ENCODE results near the gene TANGO2. TPM values are rescaled to one million over a fixed set of nuclear protein-coding genes. Genes with fewer than 3 reads are reported as not detected.
A peak's percentile ranks its signal among the peaks of the same experiment; 100 is the strongest.

Gene TANGO2
- total and polyA plus RNA-seq, 9 of the 15 experiments (the other 6 are each of a cell fraction or from before 2014, with no cell fraction given): 15.5 to 94.9 (median 70.1) TPM

DNA sequence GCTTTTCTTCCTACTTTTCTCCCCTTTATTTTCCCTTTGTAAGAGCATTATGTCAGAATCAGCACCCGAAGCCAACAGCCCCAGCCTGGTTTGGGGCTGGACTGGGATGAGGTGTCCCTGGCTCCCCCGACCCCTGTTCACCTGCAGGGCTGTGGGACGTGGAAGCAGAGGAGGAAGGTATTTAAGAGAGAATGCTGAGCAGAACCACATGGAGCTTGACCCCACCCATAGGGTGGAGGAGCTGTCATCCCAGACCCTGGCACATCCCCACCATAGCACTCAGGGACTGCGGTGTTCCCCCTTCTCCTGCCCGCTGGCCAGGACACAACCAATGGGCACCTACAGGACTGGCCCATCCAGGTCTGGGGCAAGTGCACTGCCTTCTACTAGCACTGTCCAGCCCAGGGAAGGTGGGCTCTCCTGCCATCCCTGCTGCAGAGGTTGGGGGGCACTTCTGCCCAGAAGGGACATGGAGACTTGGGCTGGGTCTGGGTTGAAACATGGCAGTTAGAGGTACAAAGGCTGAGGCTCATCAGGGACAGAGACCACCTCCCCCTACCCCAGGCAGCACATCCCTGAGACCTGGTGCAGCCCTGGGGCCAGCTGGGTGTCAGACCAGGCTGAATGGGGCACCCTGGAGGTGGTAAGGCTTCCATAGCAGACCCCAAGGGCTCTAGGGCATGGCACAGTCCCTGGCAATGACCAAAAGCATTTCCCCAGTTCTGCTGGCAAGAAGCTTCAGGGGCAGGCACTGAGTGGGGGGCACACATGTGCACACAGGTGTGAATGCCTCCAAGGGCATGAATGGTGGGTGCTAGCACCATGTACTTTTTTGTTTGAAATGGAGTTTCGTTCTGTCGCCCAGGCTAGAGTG lies 19.7 kb downstream of the TANGO2 start (continued):
- TF ChIP-seq, protein P1, sequence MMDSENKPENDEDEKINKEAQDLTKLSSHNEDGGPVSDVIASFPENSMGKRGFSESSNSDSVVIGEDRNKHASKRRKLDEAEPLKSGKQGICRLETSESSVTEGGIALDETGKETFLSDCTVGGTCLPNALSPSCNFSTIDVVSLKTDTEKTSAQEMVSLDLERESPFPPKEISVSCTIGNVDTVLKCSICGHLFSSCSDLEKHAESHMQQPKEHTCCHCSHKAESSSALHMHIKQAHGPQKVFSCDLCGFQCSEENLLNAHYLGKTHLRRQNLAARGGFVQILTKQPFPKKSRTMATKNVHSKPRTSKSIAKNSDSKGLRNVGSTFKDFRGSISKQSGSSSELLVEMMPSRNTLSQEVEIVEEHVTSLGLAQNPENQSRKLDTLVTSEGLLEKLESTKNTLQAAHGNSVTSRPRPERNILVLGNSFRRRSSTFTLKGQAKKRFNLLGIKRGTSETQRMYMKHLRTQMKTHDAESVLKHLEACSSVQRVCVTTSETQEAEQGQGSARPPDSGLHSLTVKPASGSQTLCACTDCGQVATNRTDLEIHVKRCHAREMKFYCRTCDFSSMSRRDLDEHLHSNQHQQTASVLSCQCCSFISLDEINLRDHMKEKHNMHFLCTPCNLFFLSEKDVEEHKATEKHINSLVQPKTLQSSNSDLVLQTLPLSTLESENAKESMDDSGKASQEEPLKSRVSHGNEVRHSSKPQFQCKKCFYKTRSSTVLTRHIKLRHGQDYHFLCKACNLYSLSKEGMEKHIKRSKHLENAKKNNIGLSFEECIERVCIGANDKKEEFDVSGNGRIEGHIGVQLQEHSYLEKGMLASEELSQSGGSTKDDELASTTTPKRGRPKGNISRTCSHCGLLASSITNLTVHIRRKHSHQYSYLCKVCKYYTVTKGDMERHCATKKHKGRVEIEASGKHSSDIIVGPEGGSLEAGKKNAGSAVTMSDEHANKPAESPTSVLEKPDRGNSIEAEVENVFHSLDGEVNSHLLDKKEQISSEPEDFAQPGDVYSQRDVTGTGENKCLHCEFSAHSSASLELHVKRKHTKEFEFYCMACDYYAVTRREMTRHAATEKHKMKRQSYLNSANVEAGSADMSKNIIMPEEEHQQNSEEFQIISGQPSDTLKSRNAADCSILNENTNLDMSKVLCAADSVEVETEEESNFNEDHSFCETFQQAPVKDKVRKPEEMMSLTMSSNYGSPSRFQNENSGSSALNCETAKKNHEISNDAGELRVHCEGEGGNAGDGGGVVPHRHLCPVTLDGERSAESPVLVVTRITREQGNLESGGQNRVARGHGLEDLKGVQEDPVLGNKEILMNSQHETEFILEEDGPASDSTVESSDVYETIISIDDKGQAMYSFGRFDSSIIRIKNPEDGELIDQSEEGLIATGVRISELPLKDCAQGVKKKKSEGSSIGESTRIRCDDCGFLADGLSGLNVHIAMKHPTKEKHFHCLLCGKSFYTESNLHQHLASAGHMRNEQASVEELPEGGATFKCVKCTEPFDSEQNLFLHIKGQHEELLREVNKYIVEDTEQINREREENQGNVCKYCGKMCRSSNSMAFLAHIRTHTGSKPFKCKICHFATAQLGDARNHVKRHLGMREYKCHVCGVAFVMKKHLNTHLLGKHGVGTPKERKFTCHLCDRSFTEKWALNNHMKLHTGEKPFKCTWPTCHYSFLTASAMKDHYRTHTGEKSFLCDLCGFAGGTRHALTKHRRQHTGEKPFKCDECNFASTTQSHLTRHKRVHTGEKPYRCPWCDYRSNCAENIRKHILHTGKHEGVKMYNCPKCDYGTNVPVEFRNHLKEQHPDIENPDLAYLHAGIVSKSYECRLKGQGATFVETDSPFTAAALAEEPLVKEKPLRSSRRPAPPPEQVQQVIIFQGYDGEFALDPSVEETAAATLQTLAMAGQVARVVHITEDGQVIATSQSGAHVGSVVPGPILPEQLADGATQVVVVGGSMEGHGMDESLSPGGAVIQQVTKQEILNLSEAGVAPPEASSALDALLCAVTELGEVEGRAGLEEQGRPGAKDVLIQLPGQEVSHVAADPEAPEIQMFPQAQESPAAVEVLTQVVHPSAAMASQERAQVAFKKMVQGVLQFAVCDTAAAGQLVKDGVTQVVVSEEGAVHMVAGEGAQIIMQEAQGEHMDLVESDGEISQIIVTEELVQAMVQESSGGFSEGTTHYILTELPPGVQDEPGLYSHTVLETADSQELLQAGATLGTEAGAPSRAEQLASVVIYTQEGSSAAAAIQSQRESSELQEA (IDR thresholded peaks at IDR 0.05; ENCODE audit: low read depth): no peak
- TF ChIP-seq IFI16 (CRISPR knock-in tag; IDR thresholded peaks at IDR 0.05): no peak
- TF ChIP-seq, protein P2, sequence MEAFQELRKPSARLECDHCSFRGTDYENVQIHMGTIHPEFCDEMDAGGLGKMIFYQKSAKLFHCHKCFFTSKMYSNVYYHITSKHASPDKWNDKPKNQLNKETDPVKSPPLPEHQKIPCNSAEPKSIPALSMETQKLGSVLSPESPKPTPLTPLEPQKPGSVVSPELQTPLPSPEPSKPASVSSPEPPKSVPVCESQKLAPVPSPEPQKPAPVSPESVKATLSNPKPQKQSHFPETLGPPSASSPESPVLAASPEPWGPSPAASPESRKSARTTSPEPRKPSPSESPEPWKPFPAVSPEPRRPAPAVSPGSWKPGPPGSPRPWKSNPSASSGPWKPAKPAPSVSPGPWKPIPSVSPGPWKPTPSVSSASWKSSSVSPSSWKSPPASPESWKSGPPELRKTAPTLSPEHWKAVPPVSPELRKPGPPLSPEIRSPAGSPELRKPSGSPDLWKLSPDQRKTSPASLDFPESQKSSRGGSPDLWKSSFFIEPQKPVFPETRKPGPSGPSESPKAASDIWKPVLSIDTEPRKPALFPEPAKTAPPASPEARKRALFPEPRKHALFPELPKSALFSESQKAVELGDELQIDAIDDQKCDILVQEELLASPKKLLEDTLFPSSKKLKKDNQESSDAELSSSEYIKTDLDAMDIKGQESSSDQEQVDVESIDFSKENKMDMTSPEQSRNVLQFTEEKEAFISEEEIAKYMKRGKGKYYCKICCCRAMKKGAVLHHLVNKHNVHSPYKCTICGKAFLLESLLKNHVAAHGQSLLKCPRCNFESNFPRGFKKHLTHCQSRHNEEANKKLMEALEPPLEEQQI (IDR thresholded peaks at IDR 0.05): no peak
- TF ChIP-seq, protein P3, sequence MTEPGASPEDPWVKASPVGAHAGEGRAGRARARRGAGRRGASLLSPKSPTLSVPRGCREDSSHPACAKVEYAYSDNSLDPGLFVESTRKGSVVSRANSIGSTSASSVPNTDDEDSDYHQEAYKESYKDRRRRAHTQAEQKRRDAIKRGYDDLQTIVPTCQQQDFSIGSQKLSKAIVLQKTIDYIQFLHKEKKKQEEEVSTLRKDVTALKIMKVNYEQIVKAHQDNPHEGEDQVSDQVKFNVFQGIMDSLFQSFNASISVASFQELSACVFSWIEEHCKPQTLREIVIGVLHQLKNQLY (CRISPR knock-in tag; conservative IDR thresholded peaks at IDR 0.05): 0 out of 4 replicates have a peak, but pooled peaks of 1 of the 2 experiments have one; percentile 42
- TF ChIP-seq, protein P4, sequence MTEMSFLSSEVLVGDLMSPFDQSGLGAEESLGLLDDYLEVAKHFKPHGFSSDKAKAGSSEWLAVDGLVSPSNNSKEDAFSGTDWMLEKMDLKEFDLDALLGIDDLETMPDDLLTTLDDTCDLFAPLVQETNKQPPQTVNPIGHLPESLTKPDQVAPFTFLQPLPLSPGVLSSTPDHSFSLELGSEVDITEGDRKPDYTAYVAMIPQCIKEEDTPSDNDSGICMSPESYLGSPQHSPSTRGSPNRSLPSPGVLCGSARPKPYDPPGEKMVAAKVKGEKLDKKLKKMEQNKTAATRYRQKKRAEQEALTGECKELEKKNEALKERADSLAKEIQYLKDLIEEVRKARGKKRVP (CRISPR knock-in tag; IDR thresholded peaks at IDR 0.05): no peak
- TF ChIP-seq CXXC5 (CRISPR knock-in tag; IDR thresholded peaks at IDR 0.05): no peak
- no peak for TF ChIP-seq SMARCB1 (IDR thresholded peaks at IDR 0.05; ENCODE audit: insufficient read length, low read depth)
- TF ChIP-seq, protein P5, sequence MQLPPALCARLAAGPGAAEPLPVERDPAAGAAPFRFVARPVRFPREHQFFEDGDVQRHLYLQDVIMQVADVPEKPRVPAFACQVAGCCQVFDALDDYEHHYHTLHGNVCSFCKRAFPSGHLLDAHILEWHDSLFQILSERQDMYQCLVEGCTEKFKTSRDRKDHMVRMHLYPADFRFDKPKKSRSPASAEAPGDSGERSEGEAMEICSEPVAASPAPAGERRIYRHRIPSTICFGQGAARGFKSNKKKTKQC (CRISPR knock-in tag; IDR thresholded peaks at IDR 0.05): no peak
- TF ChIP-seq ZKSCAN8 (CRISPR knock-in tag; IDR thresholded peaks at IDR 0.05): no peak
- TF ChIP-seq DNMT1 (IDR thresholded peaks at IDR 0.05): no peak

Data from K562 (cell line).